Sigmoid colon (tissue), 7 donors: Measurements from ENCODE around the gene FOXP1. TPM values are rescaled to one million over a fixed set of nuclear protein-coding genes. Genes with fewer than 3 reads are reported as not detected.

ENCODE experiments used
- DNase-seq: peaks from one replicate; pipeline ENCODE4 v3.0.0-alpha.2; 2019
- H3K27ac ChIP-seq, 4 donors: fragments of 200-600 bp; sonication (generic); one replicate each; pipeline ENCODE4 v1.5.1; 2016 to 2019; ENCODE audit warnings: mild to moderate bottlenecking in 1 of 4
- H3K27me3 ChIP-seq, 3 donors: fragments of 200-600 bp; sonication (generic); one replicate each; pipeline ENCODE4 v1.5.1; 2019; ENCODE audit warnings: mild to moderate bottlenecking in 1 of 3
- H3K36me3 ChIP-seq, 4 donors: fragments of 200-600 bp; sonication (generic); one replicate each; pipeline ENCODE4 v1.5.1; 2016 to 2019
- H3K4me1 ChIP-seq, 4 donors: fragments of 200-600 bp; sonication (generic); one replicate each; pipeline ENCODE4 v1.5.1; 2017 to 2019
- H3K4me3 ChIP-seq, 4 donors: fragments of 200-600 bp; sonication (generic); one replicate each; pipeline ENCODE4 v1.5.1; 2017 to 2019; ENCODE audit warnings: mild to moderate bottlenecking in 2 of 4, moderate library complexity in 1 of 4
- H3K9me3 ChIP-seq, 4 donors: fragments of 200-600 bp in 3 of 4; sonication (generic) in 3 of 4; one replicate each; pipeline versions ENCODE4 v1.5.1 to v1.6.1; 2013 to 2019
- EP300 ChIP-seq, 4 donors: sonication (generic); formaldehyde crosslinking; IDR thresholded peaks; one replicate each; pipeline ENCODE4 v1.6.1; 2017; ENCODE audit warnings: antibody characterized with exemption in 4 of 4
- POLR2A ChIP-seq, 2 donors: fragments of 450-650 bp; IDR thresholded peaks; one replicate each; pipeline ENCODE4 v1.6.1; 2016; ENCODE audit warnings: antibody characterized with exemption in 2 of 2, mild to moderate bottlenecking in 2 of 2, moderate library complexity in 2 of 2
- POLR2AphosphoS5 ChIP-seq, 4 donors: sonication (generic); formaldehyde crosslinking; IDR thresholded peaks; one replicate each; pipeline ENCODE4 v1.6.1; 2017; ENCODE audit warnings: antibody characterized with exemption in 4 of 4
- WGBS, 2 donors: extraction: QIAGEN DNeasy Blood & Tissue Kit; methylation state at CpG; one replicate each; pipeline ENCODE4 v1.1.7; 2013; 5-methylcytosine and 5-hydroxymethylcytosine counted together
- intact Hi-C: fragments of 100-400 bp; cut with DNase I; formaldehyde crosslinking; loops from one replicate; pipeline ENCODE4 v1.15.1; 2023
- polyA plus RNA-seq, 3 donors: library from polyadenylated mRNA; stranded (reverse); fragments of 200-250 nt; gene quantifications; one replicate each; pipeline ENCODE4 v1.2.3, GENCODE V29; 2013
- total RNA-seq, 4 donors: library from RNA; depleted of rRNA; stranded (reverse); fragments of >200 nt; gene quantifications; one replicate each; pipeline ENCODE4 v1.1.0, GENCODE V29; 2016
- TF ChIP-seq, protein P1 (sequence below), 4 experiments: fragments of 450-650 bp in 3 of 4; fragments of 200-600 bp in 1 of 4; IDR thresholded peaks; one replicate each; pipeline ENCODE4 v1.5.1; 2016 to 2019; ENCODE audit warnings: antibody characterized with exemption in 4 of 4, mild to moderate bottlenecking in 3 of 4, moderate library complexity in 2 of 4
- donor health status: healthy with polysubstance abuse.
- donor health status: Bipolar disorder and iron deficiency.
- donor health status: healthy.

The FOXP1 gene
- total and polyA plus RNA-seq, 7 donors: 13.8 to 232 (median 139) TPM

DNA sequence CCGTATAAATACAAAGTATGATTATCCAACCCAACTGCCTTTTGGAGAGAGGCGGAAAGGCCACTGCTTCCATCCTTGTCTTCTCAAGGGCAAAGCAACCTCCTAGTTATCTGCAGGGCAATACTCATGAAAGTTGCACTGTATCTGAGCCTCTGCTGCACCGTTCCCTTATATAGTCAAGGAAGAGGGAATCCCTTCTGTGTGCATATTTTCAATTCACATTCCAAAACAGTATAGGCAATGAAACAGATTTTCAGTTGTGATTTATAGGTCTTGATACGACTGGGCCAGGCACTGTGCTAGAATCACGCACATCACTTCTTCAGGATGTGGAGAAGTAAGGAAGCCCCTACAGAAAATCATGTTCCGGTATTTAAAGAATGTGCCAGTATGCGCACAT, 455.7 kb downstream of the FOXP1 start:
- Histone ChIP-seq H3K4me1 (peaks cover 0 to 81% (median 48%) of the 10 kb centered on the region in 4 donors), H3K27ac (peak overlapping the region; percentile 84 to 93 (median 86)), H3K36me3 (no peaks in the 10 kb centered on the region), H3K27me3 (no peaks in the 10 kb centered on the region), H3K9me3 (no peaks in the 10 kb centered on the region), H3K4me3 (peak overlapping the region; percentile 33 to 61 (median 52))
- intact Hi-C loops: loop anchor here (2.0 kb wide), 2 partner anchors 63 to 117 kb away; no protein-coding TSS in a partner anchor
- no peak for TF ChIP-seq POLR2A (IDR thresholded peaks at IDR 0.05)
- peak in 1 of 4 donors; percentile 6 for TF ChIP-seq EP300 (IDR thresholded peaks at IDR 0.05)
- 42 to 50% methylated on average over 7 of the region's 7 CpGs for WGBS, 2 donors
- DNase-seq: no peak

DNA sequence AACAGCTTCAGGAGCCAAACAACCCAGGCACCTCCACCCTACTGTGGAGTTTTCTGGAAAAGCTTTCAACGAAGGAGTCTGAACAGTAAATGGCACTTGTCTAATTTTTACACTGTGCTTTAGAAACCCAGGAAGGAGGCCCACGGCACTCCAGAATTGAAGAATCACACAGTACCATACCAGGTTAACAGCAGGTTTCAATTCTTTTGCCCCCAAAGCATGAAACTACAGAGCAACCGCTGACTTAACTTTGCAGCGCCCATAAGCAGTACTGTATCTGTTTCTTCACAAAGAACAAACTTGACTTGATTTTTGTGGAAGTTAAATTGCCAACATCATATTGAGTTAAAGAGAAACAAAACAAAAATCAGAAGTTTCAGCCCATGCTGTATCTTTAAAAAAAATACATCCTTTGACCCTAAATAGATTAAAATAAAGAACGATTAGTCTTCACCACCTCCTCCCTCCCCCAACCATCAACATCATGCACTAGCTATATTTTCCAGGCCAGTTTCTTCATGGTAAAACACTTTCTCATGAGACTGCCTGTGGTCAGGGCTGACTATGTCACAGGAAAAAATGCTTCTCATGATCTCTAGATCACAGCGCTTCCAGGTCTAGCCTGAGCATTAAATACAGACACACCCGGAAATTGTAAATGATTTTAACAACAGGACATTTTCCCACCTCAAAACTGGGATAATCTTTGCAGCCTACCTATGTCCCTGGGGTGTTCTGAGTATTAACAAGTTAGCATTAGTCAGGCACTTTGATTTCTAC, 456.3 kb downstream of the FOXP1 start:
- no peaks in the 10 kb centered on the region for H3K27me3 ChIP-seq
- H3K9me3 ChIP-seq: no peaks in the 10 kb centered on the region
- H3K4me3 ChIP-seq: peak overlapping the region; percentile 33 to 61 (median 52)
- intact Hi-C loops: no loop called here
- H3K36me3 ChIP-seq: no peaks in the 10 kb centered on the region
- H3K27ac ChIP-seq: peak overlapping the region; percentile 84 to 93 (median 86)
- 26 to 36% methylated on average over 7 of the region's 7 CpGs for WGBS, 2 donors
- peak in 1 of 4 donors; percentile 31 for TF ChIP-seq POLR2AphosphoS5 (IDR thresholded peaks at IDR 0.05)
- TF ChIP-seq, protein P1, sequence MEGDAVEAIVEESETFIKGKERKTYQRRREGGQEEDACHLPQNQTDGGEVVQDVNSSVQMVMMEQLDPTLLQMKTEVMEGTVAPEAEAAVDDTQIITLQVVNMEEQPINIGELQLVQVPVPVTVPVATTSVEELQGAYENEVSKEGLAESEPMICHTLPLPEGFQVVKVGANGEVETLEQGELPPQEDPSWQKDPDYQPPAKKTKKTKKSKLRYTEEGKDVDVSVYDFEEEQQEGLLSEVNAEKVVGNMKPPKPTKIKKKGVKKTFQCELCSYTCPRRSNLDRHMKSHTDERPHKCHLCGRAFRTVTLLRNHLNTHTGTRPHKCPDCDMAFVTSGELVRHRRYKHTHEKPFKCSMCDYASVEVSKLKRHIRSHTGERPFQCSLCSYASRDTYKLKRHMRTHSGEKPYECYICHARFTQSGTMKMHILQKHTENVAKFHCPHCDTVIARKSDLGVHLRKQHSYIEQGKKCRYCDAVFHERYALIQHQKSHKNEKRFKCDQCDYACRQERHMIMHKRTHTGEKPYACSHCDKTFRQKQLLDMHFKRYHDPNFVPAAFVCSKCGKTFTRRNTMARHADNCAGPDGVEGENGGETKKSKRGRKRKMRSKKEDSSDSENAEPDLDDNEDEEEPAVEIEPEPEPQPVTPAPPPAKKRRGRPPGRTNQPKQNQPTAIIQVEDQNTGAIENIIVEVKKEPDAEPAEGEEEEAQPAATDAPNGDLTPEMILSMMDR (IDR thresholded peaks at IDR 0.05): no peak
- peaks cover 0 to 81% (median 46%) of the 10 kb centered on the region in 4 donors for H3K4me1 ChIP-seq
- DNase-seq: no peak

DNA sequence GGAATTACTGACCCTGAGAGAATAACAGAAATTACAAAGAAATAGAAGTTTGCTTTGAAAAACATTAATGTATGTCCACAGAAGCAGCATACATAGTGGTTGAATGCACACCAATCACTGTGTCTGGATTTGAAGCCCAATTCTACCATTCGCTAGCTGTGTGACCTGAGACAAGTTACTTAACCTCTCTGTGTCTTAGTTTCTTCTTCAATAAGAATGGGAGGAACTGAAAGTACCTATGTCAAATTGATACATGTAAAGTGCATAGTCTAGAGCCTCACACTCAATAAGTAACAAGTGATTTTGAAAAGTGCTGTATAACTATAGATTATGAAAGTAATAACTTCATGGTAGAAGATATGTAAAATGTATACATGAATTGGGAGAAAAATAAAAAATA, 457.8 kb downstream of the FOXP1 start:
- peaks cover 0 to 80% (median 50%) of the 10 kb centered on the region in 4 donors for H3K4me1 ChIP-seq
- H3K36me3 ChIP-seq: no peaks in the 10 kb centered on the region
- intact Hi-C loops: no loop called here
- peak overlapping the region; percentile 84 to 93 (median 86) for H3K27ac ChIP-seq
- H3K27me3 ChIP-seq: no peaks in the 10 kb centered on the region
- H3K4me3 ChIP-seq: no peak overlapping the region
- TF ChIP-seq, protein P1 (IDR thresholded peaks at IDR 0.05): no peak
- TF ChIP-seq POLR2AphosphoS5 (IDR thresholded peaks at IDR 0.05): no peak
- TF ChIP-seq EP300 (IDR thresholded peaks at IDR 0.05): no peak
- TF ChIP-seq POLR2A (IDR thresholded peaks at IDR 0.05): no peak
- H3K9me3 ChIP-seq: no peaks in the 10 kb centered on the region
- no peak for DNase-seq
- WGBS, 2 donors: 96 to 98% methylated on average over 1 of the region's 1 CpG

DNA sequence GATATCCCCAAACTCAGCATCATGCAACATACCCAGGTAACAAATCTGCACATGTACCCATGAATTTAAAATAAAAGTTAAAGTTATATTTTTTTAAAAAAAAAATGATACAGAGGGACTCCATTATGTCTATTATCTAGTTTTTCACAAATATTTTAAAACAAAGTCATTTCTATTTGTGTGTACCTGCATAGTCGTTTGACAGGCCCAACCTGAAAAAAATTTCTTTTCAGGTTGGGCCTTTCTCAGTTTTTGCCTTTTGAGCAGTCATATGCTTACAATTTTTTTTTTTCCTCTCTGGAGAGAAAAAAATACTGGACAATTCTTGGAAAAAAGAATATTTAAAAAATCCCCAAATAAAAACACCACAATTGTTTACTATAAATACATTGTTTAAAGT, 459.5 kb downstream of the FOXP1 start:
- Histone ChIP-seq H3K27ac (peak overlapping the region in 2 of 4 donors; percentile 11 to 86), H3K36me3 (no peaks in the 10 kb centered on the region), H3K4me1 (peaks cover 0 to 95% (median 59%) of the 10 kb centered on the region in 4 donors), H3K4me3 (no peak overlapping the region), H3K27me3 (no peaks in the 10 kb centered on the region), H3K9me3 (no peaks in the 10 kb centered on the region)
- TF ChIP-seq, protein P1 (IDR thresholded peaks at IDR 0.05): no peak
- TF ChIP-seq POLR2AphosphoS5 (IDR thresholded peaks at IDR 0.05) (no peak), POLR2A (IDR thresholded peaks at IDR 0.05) (no peak), EP300 (IDR thresholded peaks at IDR 0.05) (no peak)
- WGBS, 2 donors: 33 to 70% methylated on average over 1 of the region's 1 CpG
- DNase-seq: no peak
- intact Hi-C loops: no loop called here

DNA sequence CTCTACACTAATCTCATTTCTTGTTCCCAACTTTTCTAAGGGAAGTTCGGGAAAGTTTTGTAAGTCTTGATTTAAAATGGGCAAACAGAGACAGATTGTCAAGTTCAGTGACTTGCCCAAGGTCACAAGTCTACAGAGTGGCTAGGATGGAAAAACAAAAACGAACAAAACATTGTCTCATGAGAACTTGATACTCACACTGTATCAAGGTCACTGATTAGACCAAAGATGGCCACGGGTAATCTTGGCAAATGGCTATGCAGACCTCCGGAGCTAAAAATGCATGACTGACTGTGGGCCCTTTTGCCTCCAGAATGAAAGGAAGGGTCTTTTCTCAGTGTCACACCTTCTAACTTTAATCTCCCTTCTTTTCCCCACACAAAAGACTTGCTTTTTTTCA, 460.9 kb downstream of the FOXP1 start:
- Histone ChIP-seq H3K4me1 (peaks cover 0 to 99% (median 67%) of the 10 kb centered on the region in 4 donors), H3K36me3 (no peaks in the 10 kb centered on the region), H3K9me3 (no peaks in the 10 kb centered on the region), H3K27ac (peak overlapping the region; percentile 16 to 86 (median 50)), H3K4me3 (no peak overlapping the region), H3K27me3 (no peaks in the 10 kb centered on the region)
- no peak for DNase-seq
- intact Hi-C loops: no loop called here
- TF ChIP-seq POLR2A (IDR thresholded peaks at IDR 0.05): no peak
- TF ChIP-seq, protein P1 (IDR thresholded peaks at IDR 0.05): no peak
- no peak for TF ChIP-seq EP300 (IDR thresholded peaks at IDR 0.05)
- TF ChIP-seq POLR2AphosphoS5 (IDR thresholded peaks at IDR 0.05): no peak
- 87 to 93% methylated on average over 4 of the region's 4 CpGs for WGBS, 2 donors
